NB4 (cell line): ENCODE results near the gene SHF.

ENCODE experiments used
- CTCF ChIP-seq: IDR thresholded peaks from one replicate; pipeline ENCODE4 v1.5.1; 2012; ENCODE audit warnings: low read depth, low read length
- MAX ChIP-seq: IDR thresholded peaks from 2 replicates; pipeline ENCODE4 v1.6.1; 2011; ENCODE audit warnings: low read depth, low read length
- MYC ChIP-seq: IDR thresholded peaks from 2 replicates; pipeline ENCODE4 v1.6.1; 2011; ENCODE audit warnings: low read depth, low read length
- POLR2A ChIP-seq: IDR thresholded peaks from 2 replicates; pipeline ENCODE4 v1.6.1; 2011; ENCODE audit warnings: mild to moderate bottlenecking; ENCODE audit not compliant: insufficient read length; ENCODE audit errors: extremely low read depth

GRCh38 chr15:45198337-45199135 is 10.8 kb upstream of the SHF start:
- TF ChIP-seq CTCF = peak; percentile 70
- TF ChIP-seq POLR2A = peak; percentile 76
- TF ChIP-seq MAX = peak; percentile 53
- TF ChIP-seq MYC = peak; percentile 49; the same call in 1 of the 2 replicates
